NCI-H510A (cell line): ENCODE results near the gene ARHGDIB.

Source experiments
- DNase-seq: peaks from one replicate; lab custom pipeline; 2025; lab: John Stamatoyannopoulos, UW

ARHGDIB gene

GRCh38 chr12:14893506-14894250, 67.7 kb downstream of the ARHGDIB start:
- no peak for DNase-seq

- DNase-seq = no peak
These were observed 68.5 kb downstream of the ARHGDIB start for GRCh38 chr12:14892726-14893505.
